Vagina (tissue), 2 donors: ENCODE data around the gene GOLT1B. TPM values are rescaled to one million over a fixed set of nuclear protein-coding genes. Genes with fewer than 3 reads are reported as not detected.

Experiments
- DNase-seq, 2 donors: peaks; one replicate each; pipeline ENCODE4 v3.0.0-alpha.2; 2017; ENCODE audit errors: extremely low spot score in 2 of 2
- H3K27ac ChIP-seq: fragments of 200-600 bp; sonication (generic); one replicate; pipeline ENCODE4 v1.5.1; 2019
- H3K27me3 ChIP-seq: fragments of 200-600 bp; sonication (generic); one replicate; pipeline ENCODE4 v1.5.1; 2019
- H3K36me3 ChIP-seq, 2 donors: fragments of 200-600 bp; sonication (generic); one replicate each; pipeline ENCODE4 v1.5.1; 2017 to 2019
- H3K4me1 ChIP-seq: fragments of 200-600 bp; sonication (generic); one replicate; pipeline ENCODE4 v1.5.1; 2019
- H3K4me3 ChIP-seq, 2 donors: fragments of 200-600 bp; sonication (generic); 1 replicate in 1 of 2; 2 replicates in 1 of 2; pipeline ENCODE4 v1.5.1; 2016 to 2019
- H3K9me3 ChIP-seq: fragments of 200-600 bp; sonication (generic); one replicate; pipeline ENCODE4 v1.5.1; 2019
- POLR2A ChIP-seq, 2 donors: fragments of 450-650 bp; IDR thresholded peaks; one replicate each; pipeline ENCODE4 v1.6.1; 2017; ENCODE audit warnings: antibody characterized with exemption in 2 of 2, mild to moderate bottlenecking in 2 of 2, moderate library complexity in 2 of 2
- POLR2AphosphoS5 ChIP-seq, 2 donors: sonication (generic); formaldehyde crosslinking; IDR thresholded peaks; one replicate each; pipeline ENCODE4 v1.9.0; 2017; ENCODE audit warnings: antibody characterized with exemption in 2 of 2, mild to moderate bottlenecking in 2 of 2, low read depth in 1 of 2; ENCODE audit not compliant: insufficient read depth in 1 of 2
- intact Hi-C: fragments of 100-400 bp; cut with DNase I; formaldehyde crosslinking; loops from one replicate; pipeline ENCODE4 v1.15.1; 2023
- total RNA-seq: library from RNA; depleted of rRNA; stranded (reverse); fragments of >200 nt; gene quantifications from one replicate; pipeline ENCODE4 v1.2.3, GENCODE V29; 2016
- TF ChIP-seq, protein P1 (sequence below), 3 experiments: fragments of 450-650 bp in 2 of 3; fragments of 200-600 bp in 1 of 3; sonication (generic) in 1 of 3; IDR thresholded peaks; one replicate each; pipeline ENCODE4 v1.5.1; 2017 to 2019; ENCODE audit warnings: antibody characterized with exemption in 3 of 3, mild to moderate bottlenecking in 2 of 3, moderate library complexity in 2 of 3

GOLT1B gene
- total RNA-seq, 1 donor from 2014 or later: 12.5 TPM

- no peaks in the 10 kb centered on the region for H3K9me3 ChIP-seq
- DNase-seq: no peak
- no peaks in the 10 kb centered on the region for H3K27me3 ChIP-seq
- TF ChIP-seq, protein P1, sequence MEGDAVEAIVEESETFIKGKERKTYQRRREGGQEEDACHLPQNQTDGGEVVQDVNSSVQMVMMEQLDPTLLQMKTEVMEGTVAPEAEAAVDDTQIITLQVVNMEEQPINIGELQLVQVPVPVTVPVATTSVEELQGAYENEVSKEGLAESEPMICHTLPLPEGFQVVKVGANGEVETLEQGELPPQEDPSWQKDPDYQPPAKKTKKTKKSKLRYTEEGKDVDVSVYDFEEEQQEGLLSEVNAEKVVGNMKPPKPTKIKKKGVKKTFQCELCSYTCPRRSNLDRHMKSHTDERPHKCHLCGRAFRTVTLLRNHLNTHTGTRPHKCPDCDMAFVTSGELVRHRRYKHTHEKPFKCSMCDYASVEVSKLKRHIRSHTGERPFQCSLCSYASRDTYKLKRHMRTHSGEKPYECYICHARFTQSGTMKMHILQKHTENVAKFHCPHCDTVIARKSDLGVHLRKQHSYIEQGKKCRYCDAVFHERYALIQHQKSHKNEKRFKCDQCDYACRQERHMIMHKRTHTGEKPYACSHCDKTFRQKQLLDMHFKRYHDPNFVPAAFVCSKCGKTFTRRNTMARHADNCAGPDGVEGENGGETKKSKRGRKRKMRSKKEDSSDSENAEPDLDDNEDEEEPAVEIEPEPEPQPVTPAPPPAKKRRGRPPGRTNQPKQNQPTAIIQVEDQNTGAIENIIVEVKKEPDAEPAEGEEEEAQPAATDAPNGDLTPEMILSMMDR (IDR thresholded peaks at IDR 0.05): no peak
- TF ChIP-seq POLR2AphosphoS5 (IDR thresholded peaks at IDR 0.05; ENCODE audit: insufficient read depth in 1 of 2, low read depth in 1 of 2) (no peak), POLR2A (IDR thresholded peaks at IDR 0.05) (no peak)
- intact Hi-C loops: no loop called here
- no peaks in the 10 kb centered on the region for H3K4me1 ChIP-seq
- no peak overlapping the region for H3K27ac ChIP-seq
- no peaks in the 10 kb centered on the region for H3K36me3 ChIP-seq
- H3K4me3 ChIP-seq: no peak overlapping the region
These were observed 45.8 kb downstream of the GOLT1B start for GRCh38 chr12:21547437-21547836.

GRCh38 chr12:21551841-21552465 lies 50.4 kb downstream of the GOLT1B start:
- H3K4me1 ChIP-seq: no peaks in the 10 kb centered on the region
- no peak overlapping the region for H3K27ac ChIP-seq
- H3K4me3 ChIP-seq: no peak overlapping the region
- intact Hi-C loops: no loop called here
- TF ChIP-seq POLR2AphosphoS5 (IDR thresholded peaks at IDR 0.05; ENCODE audit: insufficient read depth in 1 of 2, low read depth in 1 of 2): no peak
- H3K36me3 ChIP-seq: no peaks in the 10 kb centered on the region
- no peaks in the 10 kb centered on the region for H3K27me3 ChIP-seq
- no peaks in the 10 kb centered on the region for H3K9me3 ChIP-seq
- DNase-seq: no peak

DNA sequence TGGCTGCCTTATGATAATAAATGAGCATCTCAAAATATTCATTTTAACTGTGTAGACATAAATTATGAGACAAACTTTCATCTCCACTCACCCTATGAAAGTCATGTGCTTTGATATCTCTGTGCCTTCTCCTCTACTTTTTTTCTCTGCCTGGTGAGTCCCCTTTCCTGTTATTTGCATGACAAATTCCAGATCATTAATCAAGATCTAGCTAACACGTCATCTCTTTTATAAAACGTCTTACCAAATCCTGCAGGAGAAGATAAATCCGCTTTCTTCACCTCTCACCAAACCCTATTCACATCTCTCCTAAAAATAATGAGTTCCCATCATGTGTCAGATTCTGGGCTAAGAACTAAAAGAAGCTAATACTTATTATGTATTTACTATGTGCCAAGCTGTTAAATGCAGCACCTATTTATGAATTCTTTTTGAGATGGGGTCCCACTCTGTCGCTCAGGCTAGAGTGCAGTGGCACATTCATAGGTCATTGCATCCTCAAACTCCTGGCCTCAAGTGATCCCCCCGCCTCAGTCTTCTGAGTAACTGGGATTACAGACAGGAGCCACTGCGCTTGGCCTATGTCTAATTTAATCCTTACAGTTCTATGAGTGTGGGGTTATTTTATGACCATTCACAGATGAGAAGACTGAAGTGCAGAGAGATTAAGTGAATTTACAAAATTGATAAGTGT lies 51.2 kb downstream of the GOLT1B start:
- no peak for DNase-seq
- no peaks in the 10 kb centered on the region for H3K4me1 ChIP-seq
- no peaks in the 10 kb centered on the region for H3K9me3 ChIP-seq
- intact Hi-C loops: no loop called here
- H3K27me3 ChIP-seq: no peaks in the 10 kb centered on the region
- H3K4me3 ChIP-seq: no peak overlapping the region
- TF ChIP-seq, protein P1 (IDR thresholded peaks at IDR 0.05): no peak
- no peak for TF ChIP-seq POLR2AphosphoS5 (IDR thresholded peaks at IDR 0.05; ENCODE audit: insufficient read depth in 1 of 2, low read depth in 1 of 2)
- no peak for TF ChIP-seq POLR2A (IDR thresholded peaks at IDR 0.05)
- H3K36me3 ChIP-seq: no peaks in the 10 kb centered on the region
- no peak overlapping the region for H3K27ac ChIP-seq

GRCh38 chr12:21553329-21553675 lies 51.7 kb downstream of the GOLT1B start:
- no peaks in the 10 kb centered on the region for H3K9me3 ChIP-seq
- no peaks in the 10 kb centered on the region for H3K27me3 ChIP-seq
- intact Hi-C loops: no loop called here
- no peak overlapping the region for H3K4me3 ChIP-seq
- no peak for DNase-seq
- H3K27ac ChIP-seq: no peak overlapping the region
- H3K4me1 ChIP-seq: no peaks in the 10 kb centered on the region
- TF ChIP-seq POLR2A (IDR thresholded peaks at IDR 0.05) (no peak), POLR2AphosphoS5 (IDR thresholded peaks at IDR 0.05; ENCODE audit: insufficient read depth in 1 of 2, low read depth in 1 of 2) (no peak)
- TF ChIP-seq, protein P1 (IDR thresholded peaks at IDR 0.05): no peak
- H3K36me3 ChIP-seq: no peaks in the 10 kb centered on the region

GRCh38 chr12:21558100-21558679 lies 56.6 kb downstream of the GOLT1B start:
- Histone ChIP-seq H3K4me3 (no peak overlapping the region), H3K27me3 (no peaks in the 10 kb centered on the region), H3K36me3 (no peaks in the 10 kb centered on the region), H3K9me3 (no peaks in the 10 kb centered on the region), H3K4me1 (no peaks in the 10 kb centered on the region), H3K27ac (no peak overlapping the region)
- intact Hi-C loops: no loop called here
- DNase-seq: no peak
- TF ChIP-seq POLR2AphosphoS5 (IDR thresholded peaks at IDR 0.05; ENCODE audit: insufficient read depth in 1 of 2, low read depth in 1 of 2) (no peak), POLR2A (IDR thresholded peaks at IDR 0.05) (no peak)
- TF ChIP-seq, protein P1 (IDR thresholded peaks at IDR 0.05): no peak
